Mesothelial cell of epicardium (in vitro differentiated cells): Measurements from ENCODE around the gene RASGRP1. TPM values are rescaled to one million over a fixed set of nuclear protein-coding genes. Genes with fewer than 3 reads are reported as not detected.

Source experiments
- DNase-seq, 2 experiments: peaks; one replicate each; pipeline ENCODE4 v3.0.0; 2021; ENCODE audit warnings: low spot score in 2 of 2; ENCODE audit not compliant: unreplicated experiment in 2 of 2
- H3K27ac Mint-ChIP-seq: 2 replicates; pipeline ENCODE4 v1.8.0; 2021; ENCODE audit warnings: mixed read lengths
- H3K27me3 Mint-ChIP-seq: 2 replicates; pipeline ENCODE4 v1.8.0; 2021; ENCODE audit warnings: low read depth, mixed read lengths
- H3K36me3 Mint-ChIP-seq: 2 replicates; pipeline ENCODE4 v1.8.0; 2021; ENCODE audit warnings: mixed read lengths
- H3K4me1 Mint-ChIP-seq: 2 replicates; pipeline ENCODE4 v1.8.0; 2021; ENCODE audit warnings: mixed read lengths
- H3K4me3 Mint-ChIP-seq: 2 replicates; pipeline ENCODE4 v1.8.0; 2021; ENCODE audit warnings: mild to moderate bottlenecking, moderate library complexity, mixed read lengths
- H3K9me3 Mint-ChIP-seq: 2 replicates; pipeline ENCODE4 v1.8.0; 2021; ENCODE audit warnings: mixed read lengths
- CTCF ChIP-seq: fragments of 200-600 bp; sonication (generic); IDR thresholded peaks from one replicate; pipeline ENCODE4 v1.5.0; 2021; ENCODE audit warnings: antibody characterized with exemption; ENCODE audit not compliant: unreplicated experiment
- total RNA-seq: library from RNA; stranded (reverse); gene quantifications from 3 replicates; pipeline ENCODE4 v1.2.1, GENCODE V29; 2021

RASGRP1 gene
- total RNA-seq, 1 donor from 2014 or later, result 4.4 TPM

DNA sequence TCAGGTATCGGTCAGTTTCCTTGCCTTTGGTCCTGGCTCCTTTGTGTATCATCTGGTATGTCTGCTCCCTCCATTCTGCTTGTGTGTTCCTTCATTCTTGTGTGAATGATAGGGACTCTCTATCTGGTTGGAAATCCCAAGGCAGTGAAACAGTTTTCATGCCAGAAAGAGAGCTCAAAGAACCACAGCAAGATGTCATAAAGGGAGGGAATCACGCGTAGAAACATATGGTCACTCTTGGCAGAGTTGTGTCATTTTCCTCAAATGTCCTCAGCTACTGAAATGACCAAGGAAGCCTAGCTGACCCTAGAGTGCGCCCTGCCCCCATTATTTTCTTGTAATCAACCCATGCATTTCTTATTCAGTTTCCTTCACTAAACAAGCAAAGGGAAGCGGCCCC lies 48.0 kb downstream of the RASGRP1 start:
- H3K4me1 Mint-ChIP-seq, result no peaks in the 10 kb centered on the region
- TF ChIP-seq CTCF, result no peak
- H3K36me3 Mint-ChIP-seq, result no peaks in the 10 kb centered on the region
- no peaks in the 10 kb centered on the region for H3K9me3 Mint-ChIP-seq
- H3K4me3 Mint-ChIP-seq, result no peak overlapping the region
- no peaks in the 10 kb centered on the region for H3K27me3 Mint-ChIP-seq
- DNase-seq, result no peak
- no peak overlapping the region for H3K27ac Mint-ChIP-seq

- H3K36me3 Mint-ChIP-seq, result no peaks in the 10 kb centered on the region
- no peaks in the 10 kb centered on the region for H3K4me1 Mint-ChIP-seq
- H3K27ac Mint-ChIP-seq, result no peak overlapping the region
- H3K27me3 Mint-ChIP-seq, result no peaks in the 10 kb centered on the region
- H3K4me3 Mint-ChIP-seq, result no peak overlapping the region
- no peak for TF ChIP-seq CTCF
- H3K9me3 Mint-ChIP-seq, result no peaks in the 10 kb centered on the region
- no peak for DNase-seq
These were observed 50.0 kb downstream of the RASGRP1 start for GRCh38 chr15:38514601-38515000.

GRCh38 chr15:38512901-38513300 lies 51.7 kb downstream of the RASGRP1 start:
- no peak for TF ChIP-seq CTCF
- no peaks in the 10 kb centered on the region for H3K36me3 Mint-ChIP-seq
- no peak overlapping the region for H3K4me3 Mint-ChIP-seq
- H3K27me3 Mint-ChIP-seq, result no peaks in the 10 kb centered on the region
- no peaks in the 10 kb centered on the region for H3K9me3 Mint-ChIP-seq
- H3K27ac Mint-ChIP-seq, result no peak overlapping the region
- DNase-seq, result no peak
- no peaks in the 10 kb centered on the region for H3K4me1 Mint-ChIP-seq

DNA sequence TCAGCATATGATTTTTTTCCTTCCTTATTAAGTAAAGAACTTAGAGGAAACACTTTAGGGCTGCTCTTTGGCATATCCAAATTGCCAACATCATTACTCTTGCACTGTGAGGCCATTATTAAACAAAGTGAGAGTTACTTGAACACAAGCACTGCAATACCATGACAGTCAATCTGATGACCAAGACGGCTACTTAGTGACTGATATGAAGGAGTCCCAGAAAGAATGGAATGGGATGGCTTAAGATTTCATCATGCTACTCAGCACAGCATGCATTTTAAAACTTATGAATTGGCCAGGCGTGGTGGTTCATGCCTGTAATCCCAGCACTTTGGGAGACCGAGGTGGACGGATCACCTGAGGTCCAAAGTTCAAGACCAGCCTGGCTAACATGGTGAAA lies 55.5 kb downstream of the RASGRP1 start:
- Mint-ChIP-seq H3K9me3 (no peaks in the 10 kb centered on the region), H3K36me3 (no peaks in the 10 kb centered on the region), H3K4me1 (no peaks in the 10 kb centered on the region), H3K27ac (no peak overlapping the region), H3K4me3 (no peak overlapping the region), H3K27me3 (no peaks in the 10 kb centered on the region)
- TF ChIP-seq CTCF, result no peak
- no peak for DNase-seq

DNA sequence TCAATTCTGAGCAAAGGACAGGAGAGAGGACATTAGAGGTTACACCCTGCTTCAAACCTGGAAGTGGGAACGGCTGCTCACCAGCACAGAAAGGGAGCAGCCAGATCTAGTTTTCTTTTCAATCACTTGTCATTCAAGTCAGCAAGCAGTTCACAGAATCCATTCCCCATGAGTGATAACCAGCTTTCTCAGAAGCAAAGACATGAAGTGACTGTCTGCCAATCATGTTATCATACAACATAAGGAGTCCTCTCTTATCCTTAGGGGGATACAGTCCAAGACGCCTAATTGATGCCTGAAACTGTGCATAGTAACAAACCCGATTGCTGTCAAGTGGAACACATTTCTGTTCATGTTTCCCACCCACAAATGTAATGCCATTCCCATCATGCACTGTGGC lies 56.0 kb downstream of the RASGRP1 start:
- no peaks in the 10 kb centered on the region for H3K36me3 Mint-ChIP-seq
- no peak for TF ChIP-seq CTCF

DNA sequence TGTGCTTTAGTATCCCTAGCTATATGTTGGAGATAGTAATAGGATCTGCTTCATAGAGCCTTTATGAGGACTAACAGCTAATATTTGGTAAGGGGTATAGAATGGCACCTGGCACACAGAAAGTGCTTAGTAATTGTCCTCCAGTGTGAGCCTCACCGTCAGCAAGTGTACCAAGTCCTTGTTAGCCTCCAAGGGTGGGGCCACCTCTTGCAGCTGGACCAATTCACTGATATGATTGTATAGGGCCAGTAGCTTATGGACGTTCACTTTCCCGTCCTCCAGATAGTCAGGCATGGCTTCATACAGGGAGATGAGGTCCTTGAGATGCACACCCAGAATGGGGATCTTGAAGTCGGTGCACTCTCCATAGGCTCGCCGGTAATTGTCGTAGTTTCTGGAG lies 57.0 kb downstream of the RASGRP1 start:
- Mint-ChIP-seq H3K27ac (no peak overlapping the region), H3K36me3 (no peaks in the 10 kb centered on the region)

More for the DNA sequence above, 56.0 kb downstream of the RASGRP1 start:
- Mint-ChIP-seq H3K4me1 (no peaks in the 10 kb centered on the region), H3K27ac (no peak overlapping the region), H3K27me3 (no peaks in the 10 kb centered on the region), H3K9me3 (no peaks in the 10 kb centered on the region), H3K4me3 (no peak overlapping the region)
- DNase-seq, result no peak

More for the DNA sequence above, 57.0 kb downstream of the RASGRP1 start:
- DNase-seq, result no peak
- Mint-ChIP-seq H3K9me3 (no peaks in the 10 kb centered on the region), H3K4me1 (no peaks in the 10 kb centered on the region), H3K4me3 (no peak overlapping the region), H3K27me3 (no peaks in the 10 kb centered on the region)
- TF ChIP-seq CTCF, result no peak
